IMR-90 (cell line): ENCODE data around the gene KRT33A. TPM values are rescaled to one million over a fixed set of nuclear protein-coding genes. Genes with fewer than 3 reads are reported as not detected.

Source experiments
- ATAC-seq: fragments of 200-7000 bp; cut with Tn5 transposase; 2 replicates; pipeline ENCODE4 v1.9.1; 2020; ENCODE audit warnings: low read depth, mild to moderate bottlenecking, moderate library complexity
- BruUV-seq: library from RNA; stranded (reverse); fragments of 400-500 nt; replicated peaks from 2 replicates; lab custom pipeline; 2021; lab: Mats Ljungman, UMichigan
- CTCF ChIA-PET: fragments of 300-600 bp; formaldehyde crosslinking; extraction: SDS; loops from one replicate; lab custom pipeline; 2021; ENCODE audit warnings: antibody characterized with exemption; lab: Yijun Ruan, JAX
- POLR2A ChIA-PET: fragments of 300-600 bp; sonication (Branson Sonifier 250); formaldehyde crosslinking; loops from one replicate; lab custom pipeline; 2022; ENCODE audit warnings: antibody characterized with exemption; ENCODE audit not compliant: unreplicated experiment; lab: Charles Lee
- DNase-seq: peaks from one replicate; pipeline ENCODE4 v3.0.0; 2013
- H2AFZ ChIP-seq: replicated peaks from 2 replicates; pipeline ENCODE3; 2013; ENCODE audit warnings: low read length, mild to moderate bottlenecking; ENCODE audit not compliant: poor library complexity
- H2AK5ac ChIP-seq: 2 replicates; pipeline ENCODE4 v1.6.1; 2013; ENCODE audit warnings: low read depth, low read length, inconsistent platforms
- H2AK9ac ChIP-seq: replicated peaks from 2 replicates; pipeline ENCODE3; 2013; ENCODE audit warnings: mild to moderate bottlenecking, low read depth, low read length, moderate library complexity; ENCODE audit not compliant: poor library complexity
- H2BK120ac ChIP-seq: 2 replicates; pipeline ENCODE4 v1.6.1; 2013; ENCODE audit warnings: low read depth, low read length, inconsistent platforms
- H2BK15ac ChIP-seq: 3 replicates; pipeline ENCODE4 v1.6.1; 2013; ENCODE audit warnings: low read depth, low read length, inconsistent platforms
- H2BK20ac ChIP-seq: 2 replicates; pipeline ENCODE4 v1.6.1; 2013; ENCODE audit warnings: low read depth, mild to moderate bottlenecking, inconsistent platforms, low read length, moderate library complexity
- H2BK5ac ChIP-seq: 2 replicates; pipeline ENCODE4 v1.6.1; 2013; ENCODE audit warnings: mild to moderate bottlenecking, low read depth, low read length, inconsistent platforms; ENCODE audit not compliant: poor library complexity, severe bottlenecking
- H3K14ac ChIP-seq: replicated peaks from 2 replicates; pipeline ENCODE4 v1.6.1; 2013; ENCODE audit warnings: low read depth, low read length, inconsistent platforms
- H3K18ac ChIP-seq: 2 replicates; pipeline ENCODE4 v1.6.1; 2013; ENCODE audit warnings: low read depth, low read length, control low read depth
- H3K23ac ChIP-seq: 2 replicates; pipeline ENCODE4 v1.6.1; 2013; ENCODE audit warnings: low read depth, low read length, inconsistent platforms
- H3K27ac ChIP-seq: 2 replicates; pipeline ENCODE4 v1.5.1; 2013; ENCODE audit warnings: mild to moderate bottlenecking, control low read depth, low read length; ENCODE audit not compliant: insufficient read depth
- H3K27me3 ChIP-seq: 2 replicates; pipeline ENCODE4 v1.6.1; 2013; ENCODE audit warnings: low read length; ENCODE audit not compliant: control insufficient read depth, insufficient read depth
- H3K36me3 ChIP-seq: 2 replicates; pipeline ENCODE4 v1.6.1; 2013; ENCODE audit warnings: low read length, mixed read lengths; ENCODE audit not compliant: control insufficient read depth, insufficient read depth
- H3K4ac ChIP-seq: 2 replicates; pipeline ENCODE4 v1.6.1; 2013; ENCODE audit warnings: low read depth, low read length, inconsistent platforms
- H3K4me1 ChIP-seq: 2 replicates; pipeline ENCODE4 v1.6.1; 2013; ENCODE audit warnings: low read length, mixed read lengths; ENCODE audit not compliant: control insufficient read depth, insufficient read depth
- H3K4me2 ChIP-seq: 2 replicates; pipeline ENCODE4 v1.6.1; 2013; ENCODE audit warnings: low read depth, mild to moderate bottlenecking, control low read depth, low read length, moderate library complexity
- H3K4me3 ChIP-seq: 2 replicates; pipeline ENCODE4 v1.5.1; 2013; ENCODE audit warnings: low read depth, mild to moderate bottlenecking, control low read depth, low read length, moderate library complexity; ENCODE audit not compliant: insufficient read depth
- H3K56ac ChIP-seq: 2 replicates; pipeline ENCODE4 v1.6.1; 2013; ENCODE audit warnings: low read length, inconsistent platforms; ENCODE audit not compliant: insufficient read depth; ENCODE audit errors: extremely low read depth
- H3K79me1 ChIP-seq, 2 experiments: 2 replicates each; pipeline ENCODE4 v1.6.1; 2013; ENCODE audit warnings: low read length in 2 of 2, inconsistent platforms in 1 of 2, low read depth in 1 of 2
- H3K9ac ChIP-seq: 2 replicates; pipeline ENCODE4 v1.6.1; 2013; ENCODE audit warnings: low read depth, low read length, control low read depth
- H3K9me1 ChIP-seq: 2 replicates; pipeline ENCODE4 v1.6.1; 2013; ENCODE audit warnings: low read length, inconsistent platforms; ENCODE audit not compliant: insufficient read depth
- H3K9me3 ChIP-seq: 2 replicates; pipeline ENCODE4 v1.6.1; 2013; ENCODE audit warnings: low read length; ENCODE audit not compliant: control insufficient read depth, insufficient read depth
- H4K20me1 ChIP-seq: 2 replicates; pipeline ENCODE4 v1.6.1; 2013; ENCODE audit warnings: low read length, inconsistent platforms; ENCODE audit not compliant: insufficient read depth
- H4K5ac ChIP-seq: 2 replicates; pipeline ENCODE4 v1.6.1; 2013; ENCODE audit warnings: mild to moderate bottlenecking, low read depth, low read length, control low read depth
- H4K8ac ChIP-seq, 2 experiments: 2 replicates each; pipeline ENCODE4 v1.6.1; 2013; ENCODE audit warnings: low read depth in 2 of 2, low read length in 2 of 2, control low read depth in 1 of 2, inconsistent platforms in 1 of 2
- H4K91ac ChIP-seq: 2 replicates; pipeline ENCODE4 v1.6.1; 2013; ENCODE audit warnings: low read depth, low read length, inconsistent platforms; ENCODE audit not compliant: insufficient read depth
- CEBPB ChIP-seq: IDR thresholded peaks from 2 replicates; pipeline ENCODE4 v1.6.1; 2012; ENCODE audit warnings: low read depth, low read length, improper control_type of control experiment
- CHD1 ChIP-seq: IDR thresholded peaks from 2 replicates; pipeline ENCODE4 v1.6.1; 2012; ENCODE audit warnings: low read depth, low read length, improper control_type of control experiment
- FOS ChIP-seq: fragments of 150-350 bp; IDR thresholded peaks from 2 replicates; pipeline ENCODE4 v1.6.1; 2016; ENCODE audit warnings: low read depth, low read length
- MAZ ChIP-seq: IDR thresholded peaks from 2 replicates; pipeline ENCODE4 v1.6.1; 2012; ENCODE audit warnings: low read depth, mild to moderate bottlenecking, low read length, improper control_type of control experiment, moderate library complexity, borderline replicate concordance
- NFE2L2 ChIP-seq: fragments of 150-350 bp; IDR thresholded peaks from 2 replicates; pipeline ENCODE4 v1.6.1; 2016; ENCODE audit warnings: low read depth, mild to moderate bottlenecking, low read length
- WGBS, 2 experiments: methylation state at CpG; one replicate each; pipeline versions ENCODE4 v1.1.5 to v1.1.7; 2013; ENCODE audit warnings: missing lambda C conversion rate in 2 of 2; ENCODE audit not compliant: insufficient read length in 1 of 2; ENCODE audit errors: extremely low coverage in 2 of 2; 5-methylcytosine and 5-hydroxymethylcytosine counted together
- dilution Hi-C: fragments of 300-500 bp; cut with HindIII; formaldehyde crosslinking; loops from one replicate; pipeline ENCODE4 v1.14.3; 2018; ENCODE audit warnings: low sequenced_read_pairs; ENCODE audit not compliant: unreplicated experiment
- in situ Hi-C: fragments of 300-500 bp; cut with MboI; formaldehyde crosslinking; loops from 3 replicates; pipeline ENCODE4 v1.14.3; 2019; ENCODE audit warnings: low sequenced_read_pairs, inconsistent platforms, mixed read lengths
- intact Hi-C: fragments of 100-400 bp; cut with micrococcal nuclease; formaldehyde crosslinking; loops from 2 replicates; pipeline ENCODE4 v1.10.0; 2022
- polyA plus RNA-seq, 3 experiments: library from polyadenylated mRNA; depleted of rRNA; stranded (reverse); fragments of >200 nt; gene quantifications; 2 replicates each; pipeline ENCODE4 v1.2.3, GENCODE V29; 2012; ENCODE audit warnings: low replicate concordance in 1 of 3
- total RNA-seq: library from RNA; depleted of rRNA; stranded (reverse); fragments of >200 nt; gene quantifications from 2 replicates; pipeline ENCODE4 v1.2.3, GENCODE V29; 2012

KRT33A gene
- total and polyA plus RNA-seq, 2 of the 4 experiments (the other 2 are of a cell fraction): not detected

DNA sequence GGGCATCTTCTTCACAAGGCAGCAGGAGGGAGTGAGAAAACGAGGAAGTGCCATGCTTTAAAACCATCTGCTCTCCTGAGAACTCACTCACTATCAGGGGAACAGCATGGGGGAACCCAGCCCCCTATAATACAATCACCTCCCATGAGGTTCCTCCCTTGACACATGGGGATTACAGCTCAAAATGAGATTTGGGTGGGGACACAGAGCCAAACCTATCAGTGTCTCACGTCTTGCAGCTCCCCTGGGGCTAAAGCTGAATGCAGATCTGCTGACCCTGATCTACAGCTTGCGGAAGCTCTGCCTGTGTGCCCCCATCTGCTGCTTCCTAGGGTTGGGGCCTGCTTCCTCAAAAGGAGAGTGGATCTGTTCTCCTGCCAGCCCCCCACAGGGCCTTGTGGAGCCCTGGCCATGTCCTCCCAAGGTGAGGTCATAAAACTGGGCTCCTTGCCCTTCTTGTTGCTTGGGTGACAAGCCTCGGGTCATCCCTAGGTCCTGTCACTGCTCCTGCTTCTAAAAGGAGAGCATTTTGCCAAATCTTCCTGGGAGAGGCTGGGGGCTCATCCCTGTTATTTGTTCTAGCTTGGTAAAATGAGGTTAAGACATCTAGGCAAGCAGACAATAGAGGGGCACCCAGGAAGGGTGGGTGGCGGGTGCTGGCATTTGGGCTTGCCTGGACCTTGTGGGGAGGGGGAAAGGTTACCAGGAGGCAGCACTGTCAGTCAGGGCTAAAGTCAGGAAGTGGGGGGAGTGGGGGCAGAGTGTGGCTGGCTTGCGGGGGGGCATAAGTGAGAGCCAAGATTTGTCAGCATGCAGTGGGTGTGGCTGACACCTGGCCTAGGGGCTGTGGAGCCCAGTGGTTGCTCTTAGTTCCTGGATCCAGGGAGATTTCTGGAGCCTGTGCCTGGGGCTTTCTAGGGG is 16.0 kb downstream of the KRT33A start:
- peaks cover 6% of the 10 kb centered on the region for H3K4me1 ChIP-seq
- H3K4ac ChIP-seq: no peak overlapping the region
- 82% methylated on average over 2 of the region's 6 CpGs; no CpG with 5 or more reads in 1 of the 2 experiments for WGBS, 2 experiments
- TF ChIP-seq CEBPB (no peak), MAZ (no peak), CHD1 (no peak), FOS (no peak), NFE2L2 (no peak)
- no peak overlapping the region for H3K56ac ChIP-seq
- no peak overlapping the region for H3K14ac ChIP-seq
- in situ Hi-C loops: loop anchor here (5.0 kb wide), 1 partner anchor 328 kb away; no protein-coding TSS in a partner anchor
- no peak overlapping the region; the same call in 2 of the 3 replicates for H2BK15ac ChIP-seq
- no peak overlapping the region for H2BK120ac ChIP-seq
- no peak overlapping the region for H3K4me2 ChIP-seq
- H3K9me1 ChIP-seq: no peaks in the 10 kb centered on the region
- no peak overlapping the region for H2BK5ac ChIP-seq
- dilution Hi-C loops: no loop called here
- H3K27me3 ChIP-seq: peaks cover 3% of the 10 kb centered on the region
- H2AK5ac ChIP-seq: no peak overlapping the region
- H3K27ac ChIP-seq: no peak overlapping the region
- H4K20me1 ChIP-seq: no peaks in the 10 kb centered on the region
- H3K18ac ChIP-seq: no peak overlapping the region
- intact Hi-C loops: no loop called here
- no peak overlapping the region for H4K8ac ChIP-seq
- no peak overlapping the region for H4K91ac ChIP-seq
- no peak overlapping the region for H3K23ac ChIP-seq
- H3K79me1 ChIP-seq: no peaks in the 10 kb centered on the region
- H4K5ac ChIP-seq: no peak overlapping the region
- no peak overlapping the region for H2BK20ac ChIP-seq
- H3K9ac ChIP-seq: no peak overlapping the region
- H2AFZ ChIP-seq: no peak overlapping the region
- no TSS peak for BruUV-seq
- ChIA-PET CTCF (no interaction called here), POLR2A (no interaction called here)
- no peak for DNase-seq
- H3K4me3 ChIP-seq: no peak overlapping the region
- no peak for ATAC-seq
- no peaks in the 10 kb centered on the region for H3K36me3 ChIP-seq
- no peak overlapping the region for H2AK9ac ChIP-seq
- no peaks in the 10 kb centered on the region for H3K9me3 ChIP-seq
